GM19438 (cell line): ENCODE data around the gene CXXC5.

ENCODE experiments used
- ATAC-seq: cut with Tn5 transposase; IDR thresholded peaks from one replicate; pipeline ENCODE4 v1.9.1; 2021; ENCODE audit warnings: low read depth; ENCODE audit not compliant: unreplicated experiment

The CXXC5 gene

GRCh38 chr5:139650689-139651042, 2.5 kb downstream of the CXXC5 start:
- ATAC-seq = no peak

- no peak for ATAC-seq
Observed at GRCh38 chr5:139651043-139651834, 3.1 kb downstream of the CXXC5 start.

- no peak for ATAC-seq
Observed at GRCh38 chr5:139651853-139652787, 4.0 kb downstream of the CXXC5 start.

GRCh38 chr5:139652788-139653241, 4.7 kb downstream of the CXXC5 start:
- no peak for ATAC-seq

- ATAC-seq = no peak
Observed at GRCh38 chr5:139653616-139654015, 5.5 kb downstream of the CXXC5 start.

GRCh38 chr5:139654464-139654863, 6.3 kb downstream of the CXXC5 start:
- no peak for ATAC-seq

GRCh38 chr5:139654871-139655491, 6.8 kb downstream of the CXXC5 start:
- no peak for ATAC-seq

GRCh38 chr5:139655727-139656271, 7.7 kb downstream of the CXXC5 start:
- ATAC-seq = no peak

- ATAC-seq = no peak
Observed at GRCh38 chr5:139657363-139658321, 9.5 kb downstream of the CXXC5 start.

- ATAC-seq = no peak
Observed at GRCh38 chr5:139658501-139658927, 10.4 kb downstream of the CXXC5 start.

- no peak for ATAC-seq
Observed at GRCh38 chr5:139658928-139659667, 10.9 kb downstream of the CXXC5 start.

- ATAC-seq = no peak
Observed at GRCh38 chr5:139659695-139660101, 11.5 kb downstream of the CXXC5 start.

- ATAC-seq = no peak
Observed at GRCh38 chr5:139660105-139660922, 12.2 kb downstream of the CXXC5 start.

- ATAC-seq = no peak
Observed at GRCh38 chr5:139660923-139661814, 13.0 kb downstream of the CXXC5 start.

GRCh38 chr5:139662617-139663016, 14.5 kb downstream of the CXXC5 start:
- ATAC-seq = no peak

- no peak for ATAC-seq
Observed at GRCh38 chr5:139663207-139664085, 15.3 kb downstream of the CXXC5 start.
